IMR-90 (cell line): Measurements from ENCODE around the gene HOXC12.

Source experiments
- FOS ChIP-seq: fragments of 150-350 bp; IDR thresholded peaks from 2 replicates; pipeline ENCODE4 v1.6.1; 2016; ENCODE audit warnings: low read depth, low read length
- POLR2A ChIP-seq: IDR thresholded peaks from 2 replicates; pipeline ENCODE4 v1.6.1; 2012; ENCODE audit warnings: mild to moderate bottlenecking, low read depth, low read length
- RAD21 ChIP-seq: IDR thresholded peaks from 2 replicates; pipeline ENCODE4 v1.6.1; 2012; ENCODE audit warnings: low read length, improper control_type of control experiment
- RFX5 ChIP-seq: IDR thresholded peaks from 2 replicates; pipeline ENCODE4 v1.8.0; 2012; ENCODE audit warnings: low read depth, mild to moderate bottlenecking, low read length, moderate library complexity
- TF ChIP-seq, protein P1 (sequence below): conservative IDR thresholded peaks from 2 replicates; pipeline ENCODE4 v1.5.1; 2012; ENCODE audit warnings: mild to moderate bottlenecking, low read depth, low read length, improper control_type of control experiment
- TF ChIP-seq, protein P2 (sequence below): fragments of 150-350 bp; IDR thresholded peaks from 2 replicates; pipeline ENCODE4 v1.6.1; 2017; ENCODE audit warnings: mild to moderate bottlenecking, antibody characterized with exemption, low read length, low read depth

DNA sequence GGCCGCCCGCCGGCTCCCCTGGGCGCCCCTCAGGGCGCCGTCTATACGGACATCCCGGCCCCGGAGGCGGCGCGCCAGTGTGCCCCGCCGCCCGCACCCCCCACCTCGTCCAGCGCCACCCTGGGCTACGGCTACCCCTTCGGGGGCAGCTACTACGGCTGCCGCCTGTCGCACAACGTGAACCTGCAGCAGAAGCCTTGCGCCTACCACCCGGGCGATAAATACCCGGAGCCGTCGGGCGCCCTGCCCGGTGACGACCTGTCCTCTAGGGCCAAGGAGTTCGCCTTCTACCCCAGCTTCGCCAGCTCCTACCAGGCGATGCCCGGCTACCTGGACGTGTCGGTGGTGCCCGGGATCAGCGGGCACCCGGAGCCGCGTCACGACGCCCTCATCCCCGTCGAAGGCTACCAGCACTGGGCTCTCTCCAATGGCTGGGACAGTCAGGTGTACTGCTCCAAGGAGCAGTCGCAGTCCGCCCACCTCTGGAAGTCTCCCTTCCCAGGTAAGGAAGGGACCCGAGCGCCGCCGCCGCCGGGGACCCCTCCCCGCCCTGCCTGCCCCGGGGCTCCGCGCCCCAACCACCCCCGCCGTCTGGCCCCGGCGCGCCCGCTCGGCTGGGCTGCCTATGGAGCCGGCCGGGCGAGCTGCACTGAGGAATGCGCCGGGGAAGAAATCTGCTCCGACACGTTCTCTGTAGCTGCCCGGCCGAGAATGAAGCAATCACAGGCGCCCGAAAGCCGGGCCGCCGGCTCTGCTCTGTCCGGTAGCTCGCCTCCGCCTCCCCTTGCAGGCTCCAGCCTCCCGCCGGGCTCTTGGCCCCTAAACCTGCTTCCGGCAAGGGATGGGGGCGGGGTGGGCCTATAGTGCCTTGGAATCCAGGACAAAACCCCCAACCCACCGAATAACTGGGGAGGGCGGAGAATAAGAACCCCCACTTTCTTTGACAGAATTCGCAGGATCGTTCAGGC is 15.3 kb upstream of the HOXC12 start:
- TF ChIP-seq FOS (no peak), RAD21 (no peak), POLR2A (no peak), RFX5 (no peak)
- TF ChIP-seq, protein P1, sequence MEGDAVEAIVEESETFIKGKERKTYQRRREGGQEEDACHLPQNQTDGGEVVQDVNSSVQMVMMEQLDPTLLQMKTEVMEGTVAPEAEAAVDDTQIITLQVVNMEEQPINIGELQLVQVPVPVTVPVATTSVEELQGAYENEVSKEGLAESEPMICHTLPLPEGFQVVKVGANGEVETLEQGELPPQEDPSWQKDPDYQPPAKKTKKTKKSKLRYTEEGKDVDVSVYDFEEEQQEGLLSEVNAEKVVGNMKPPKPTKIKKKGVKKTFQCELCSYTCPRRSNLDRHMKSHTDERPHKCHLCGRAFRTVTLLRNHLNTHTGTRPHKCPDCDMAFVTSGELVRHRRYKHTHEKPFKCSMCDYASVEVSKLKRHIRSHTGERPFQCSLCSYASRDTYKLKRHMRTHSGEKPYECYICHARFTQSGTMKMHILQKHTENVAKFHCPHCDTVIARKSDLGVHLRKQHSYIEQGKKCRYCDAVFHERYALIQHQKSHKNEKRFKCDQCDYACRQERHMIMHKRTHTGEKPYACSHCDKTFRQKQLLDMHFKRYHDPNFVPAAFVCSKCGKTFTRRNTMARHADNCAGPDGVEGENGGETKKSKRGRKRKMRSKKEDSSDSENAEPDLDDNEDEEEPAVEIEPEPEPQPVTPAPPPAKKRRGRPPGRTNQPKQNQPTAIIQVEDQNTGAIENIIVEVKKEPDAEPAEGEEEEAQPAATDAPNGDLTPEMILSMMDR: no peak
- TF ChIP-seq, protein P2, sequence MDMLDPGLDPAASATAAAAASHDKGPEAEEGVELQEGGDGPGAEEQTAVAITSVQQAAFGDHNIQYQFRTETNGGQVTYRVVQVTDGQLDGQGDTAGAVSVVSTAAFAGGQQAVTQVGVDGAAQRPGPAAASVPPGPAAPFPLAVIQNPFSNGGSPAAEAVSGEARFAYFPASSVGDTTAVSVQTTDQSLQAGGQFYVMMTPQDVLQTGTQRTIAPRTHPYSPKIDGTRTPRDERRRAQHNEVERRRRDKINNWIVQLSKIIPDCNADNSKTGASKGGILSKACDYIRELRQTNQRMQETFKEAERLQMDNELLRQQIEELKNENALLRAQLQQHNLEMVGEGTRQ: no peak
